ENCODE data around the gene SUSD3.

GRCh38 chr9:93121316-93122241, 63.1 kb downstream of the SUSD3 start:
- TF ChIP-seq HMGXB4 (CRISPR knock-in tag; IDR thresholded peaks at IDR 0.05) (no peak), E2F1 (CRISPR knock-in tag; IDR thresholded peaks at IDR 0.05) (no peak)
